ENCODE results near the gene SNX21. TPM values are rescaled to one million over a fixed set of nuclear protein-coding genes. Genes with fewer than 3 reads are reported as not detected.

Gene SNX21
- total and polyA plus RNA-seq, 4 donors: 3.8 to 10.6 (median 4.8) TPM

GRCh38 chr20:45863543-45864470 is 30.2 kb downstream of the SNX21 start:
- WGBS: 88% methylated on average over 7 of the region's 7 CpGs
- no peaks in the 10 kb centered on the region for H3K36me3 ChIP-seq (ENCODE audit: control insufficient read depth in 4 of 4, insufficient read depth in 3 of 4, low read depth in 1 of 4, low read length in 3 of 4)
- TF ChIP-seq NR2F2 (IDR thresholded peaks at IDR 0.05) (no peak), RAD21 (IDR thresholded peaks at IDR 0.05) (no peak), MAX (IDR thresholded peaks at IDR 0.05) (no peak), RXRA (IDR thresholded peaks at IDR 0.05) (no peak), HNF4A (conservative IDR thresholded peaks at IDR 0.05) (no peak), FOXA1 (IDR thresholded peaks at IDR 0.05) (no peak), HNF4G (IDR thresholded peaks at IDR 0.05) (no peak), ATF3 (IDR thresholded peaks at IDR 0.05) (no peak), YY1 (IDR thresholded peaks at IDR 0.05) (no peak), EGR1 (IDR thresholded peaks at IDR 0.05; ENCODE audit: low read depth in 2 of 2) (no peak)
- no peak for DNase-seq (ENCODE audit: low spot score)
- H3K9ac ChIP-seq (ENCODE audit: low read depth in 1 of 2, low read length in 2 of 2): no peak overlapping the region
- no peak overlapping the region for H3K4me3 ChIP-seq (ENCODE audit: low read depth in 1 of 3, low read length in 3 of 3)
- no peaks in the 10 kb centered on the region for H3K27me3 ChIP-seq (ENCODE audit: control insufficient read depth in 4 of 4, insufficient read depth in 4 of 4, low read length in 3 of 4)
- no peak overlapping the region for H3K27ac ChIP-seq (ENCODE audit: low read depth in 1 of 2, low read length in 2 of 2)
- H3K4me1 ChIP-seq (ENCODE audit: control insufficient read depth in 4 of 4, insufficient read depth in 4 of 4, low read length in 3 of 4): peaks cover 0 to 4% (median 0%) of the 10 kb centered on the region in 4 donors
- H3K9me3 ChIP-seq (ENCODE audit: control insufficient read depth in 4 of 4, low read length in 3 of 4): no peaks in the 10 kb centered on the region

- DNase-seq (ENCODE audit: low spot score): no peak
- 97% methylated on average over 5 of the region's 5 CpGs for WGBS
- no peak overlapping the region for H3K4me3 ChIP-seq (ENCODE audit: low read depth in 1 of 3, low read length in 3 of 3)
- no peaks in the 10 kb centered on the region for H3K9me3 ChIP-seq (ENCODE audit: control insufficient read depth in 4 of 4, low read length in 3 of 4)
- H3K27ac ChIP-seq (ENCODE audit: low read depth in 1 of 2, low read length in 2 of 2): no peak overlapping the region
- peaks cover 0 to 4% (median 0%) of the 10 kb centered on the region in 4 donors for H3K4me1 ChIP-seq (ENCODE audit: control insufficient read depth in 4 of 4, insufficient read depth in 4 of 4, low read length in 3 of 4)
- H3K9ac ChIP-seq (ENCODE audit: low read depth in 1 of 2, low read length in 2 of 2): no peak overlapping the region
- H3K27me3 ChIP-seq (ENCODE audit: control insufficient read depth in 4 of 4, insufficient read depth in 4 of 4, low read length in 3 of 4): no peaks in the 10 kb centered on the region
- no peak for TF ChIP-seq FOXA2 (IDR thresholded peaks at IDR 0.05)
- TF ChIP-seq RXRA (IDR thresholded peaks at IDR 0.05): no peak
- no peak for TF ChIP-seq EGR1 (IDR thresholded peaks at IDR 0.05; ENCODE audit: low read depth in 2 of 2)
- no peak for TF ChIP-seq RAD21 (IDR thresholded peaks at IDR 0.05)
- no peak for TF ChIP-seq NR2F2 (IDR thresholded peaks at IDR 0.05)
- TF ChIP-seq HNF4G (IDR thresholded peaks at IDR 0.05): no peak
- no peak for TF ChIP-seq YY1 (IDR thresholded peaks at IDR 0.05)
- no peak for TF ChIP-seq FOXA1 (IDR thresholded peaks at IDR 0.05)
- no peak for TF ChIP-seq MAX (IDR thresholded peaks at IDR 0.05)
- no peak for TF ChIP-seq CTCF (IDR thresholded peaks at IDR 0.05; ENCODE audit: low read depth, low read length, missing input control)
- no peak for TF ChIP-seq SP1 (IDR thresholded peaks at IDR 0.05)
- H3K36me3 ChIP-seq (ENCODE audit: control insufficient read depth in 4 of 4, insufficient read depth in 3 of 4, low read depth in 1 of 4, low read length in 3 of 4): no peaks in the 10 kb centered on the region
These were observed 32.9 kb downstream of the SNX21 start for GRCh38 chr20:45866454-45866853.

- Histone ChIP-seq H3K9ac (ENCODE audit: low read depth in 1 of 2, low read length in 2 of 2) (no peak overlapping the region), H3K27ac (ENCODE audit: low read depth in 1 of 2, low read length in 2 of 2) (no peak overlapping the region), H3K27me3 (ENCODE audit: control insufficient read depth in 4 of 4, insufficient read depth in 4 of 4, low read length in 3 of 4) (no peaks in the 10 kb centered on the region), H3K4me1 (ENCODE audit: control insufficient read depth in 4 of 4, insufficient read depth in 4 of 4, low read length in 3 of 4) (peaks cover 0 to 4% (median 0%) of the 10 kb centered on the region in 4 donors), H3K4me3 (ENCODE audit: low read depth in 1 of 3, low read length in 3 of 3) (no peak overlapping the region), H3K9me3 (ENCODE audit: control insufficient read depth in 4 of 4, low read length in 3 of 4) (no peaks in the 10 kb centered on the region), H3K36me3 (ENCODE audit: control insufficient read depth in 4 of 4, insufficient read depth in 3 of 4, low read depth in 1 of 4, low read length in 3 of 4) (no peaks in the 10 kb centered on the region)
- DNase-seq (ENCODE audit: low spot score): no peak
- WGBS: 77% methylated on average over 6 of the region's 6 CpGs
- TF ChIP-seq RXRA (IDR thresholded peaks at IDR 0.05) (no peak), ATF3 (IDR thresholded peaks at IDR 0.05) (no peak), FOXA2 (IDR thresholded peaks at IDR 0.05) (no peak), HNF4G (IDR thresholded peaks at IDR 0.05) (no peak), SP1 (IDR thresholded peaks at IDR 0.05) (no peak), FOXA1 (IDR thresholded peaks at IDR 0.05) (no peak)
These were observed 33.7 kb downstream of the SNX21 start for GRCh38 chr20:45867136-45867818.
